Measurements from ENCODE around the gene SLAMF6.
"Not testable (repeated sequence)": the region's sequence is repeated elsewhere in the genome, so short reads cannot be mapped to it uniquely, and the experiment has no call there.

SLAMF6 gene

DNA sequence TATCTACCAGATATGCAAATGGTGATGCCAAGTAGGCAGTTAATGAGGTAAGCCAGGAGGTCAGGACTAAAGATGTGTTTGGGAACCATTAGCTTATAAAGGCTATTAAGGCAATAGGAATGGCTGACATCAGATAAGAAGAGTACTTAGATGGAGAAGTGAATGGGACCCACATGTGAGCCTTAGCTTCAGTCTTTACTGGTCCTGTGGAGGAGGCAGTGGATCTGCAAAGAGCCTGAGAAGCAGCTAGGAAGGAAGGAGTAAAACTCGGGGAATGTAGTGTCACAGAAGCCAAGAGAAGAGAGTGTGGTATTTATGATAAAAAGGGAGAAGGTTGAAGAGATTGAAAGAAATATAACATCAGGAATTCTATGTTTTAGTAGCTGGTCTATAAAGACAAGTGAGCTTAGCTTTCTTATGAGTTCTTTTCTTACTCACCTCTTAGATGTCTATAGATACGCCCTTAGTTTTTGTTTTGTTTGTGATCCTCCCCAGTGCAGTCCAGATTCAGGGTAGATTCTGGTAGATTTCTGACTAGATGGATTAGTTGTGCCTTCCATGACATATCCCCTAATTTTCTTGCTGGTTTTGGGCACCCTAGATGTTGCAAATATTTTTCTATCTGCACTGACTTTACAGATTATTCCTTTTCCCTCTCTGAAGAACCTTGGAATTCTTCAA is 39.4 kb downstream of the SLAMF6 start:
- POLR2A ChIA-PET: no interaction called here
- TF ChIP-seq, protein P1, sequence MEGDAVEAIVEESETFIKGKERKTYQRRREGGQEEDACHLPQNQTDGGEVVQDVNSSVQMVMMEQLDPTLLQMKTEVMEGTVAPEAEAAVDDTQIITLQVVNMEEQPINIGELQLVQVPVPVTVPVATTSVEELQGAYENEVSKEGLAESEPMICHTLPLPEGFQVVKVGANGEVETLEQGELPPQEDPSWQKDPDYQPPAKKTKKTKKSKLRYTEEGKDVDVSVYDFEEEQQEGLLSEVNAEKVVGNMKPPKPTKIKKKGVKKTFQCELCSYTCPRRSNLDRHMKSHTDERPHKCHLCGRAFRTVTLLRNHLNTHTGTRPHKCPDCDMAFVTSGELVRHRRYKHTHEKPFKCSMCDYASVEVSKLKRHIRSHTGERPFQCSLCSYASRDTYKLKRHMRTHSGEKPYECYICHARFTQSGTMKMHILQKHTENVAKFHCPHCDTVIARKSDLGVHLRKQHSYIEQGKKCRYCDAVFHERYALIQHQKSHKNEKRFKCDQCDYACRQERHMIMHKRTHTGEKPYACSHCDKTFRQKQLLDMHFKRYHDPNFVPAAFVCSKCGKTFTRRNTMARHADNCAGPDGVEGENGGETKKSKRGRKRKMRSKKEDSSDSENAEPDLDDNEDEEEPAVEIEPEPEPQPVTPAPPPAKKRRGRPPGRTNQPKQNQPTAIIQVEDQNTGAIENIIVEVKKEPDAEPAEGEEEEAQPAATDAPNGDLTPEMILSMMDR (IDR thresholded peaks at IDR 0.05; ENCODE audit: insufficient read depth, low read length, missing control alignments): no peak
- no peak overlapping the region for H3K4me3 ChIP-seq (ENCODE audit: low read depth, low read length)
- DNase-seq (ENCODE audit: low read depth, low spot score): no peak
- CTCF ChIA-PET: no interaction called here

DNA sequence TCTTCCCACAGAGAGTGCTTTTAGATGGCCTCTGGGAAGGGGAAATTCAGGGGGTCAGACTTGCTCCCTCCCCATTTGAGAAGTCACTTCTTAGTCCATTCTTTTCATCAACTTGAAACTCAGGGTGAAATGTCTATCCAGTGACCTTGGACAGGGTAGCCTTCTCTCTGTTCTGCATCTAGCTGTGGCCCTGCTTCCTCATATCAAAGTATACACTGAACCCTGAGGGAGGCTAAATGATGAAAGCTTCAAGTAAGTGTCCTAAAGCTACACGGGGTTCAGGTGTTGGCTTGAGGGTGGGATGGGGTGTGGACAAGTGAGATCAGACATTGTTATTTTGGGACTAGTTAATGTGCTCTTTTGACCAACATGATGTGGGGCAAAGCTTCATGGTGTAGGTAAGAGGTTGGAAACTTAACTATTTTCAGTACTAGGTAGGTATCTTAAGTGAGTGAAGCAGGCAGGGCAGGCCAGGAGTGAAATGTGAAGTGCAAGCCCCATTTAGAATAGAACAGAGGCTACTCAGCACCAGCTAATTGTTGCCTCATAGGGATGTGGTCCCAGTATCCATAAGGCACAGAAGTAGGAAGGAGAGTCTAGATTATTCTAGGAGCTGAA is 41.0 kb downstream of the SLAMF6 start:
- DNase-seq (ENCODE audit: low read depth, low spot score): no peak
- ChIA-PET CTCF (no interaction called here), POLR2A (no interaction called here)
- H3K4me3 ChIP-seq (ENCODE audit: low read depth, low read length): no peak overlapping the region
- TF ChIP-seq, protein P1 (IDR thresholded peaks at IDR 0.05; ENCODE audit: insufficient read depth, low read length, missing control alignments): no peak

DNA sequence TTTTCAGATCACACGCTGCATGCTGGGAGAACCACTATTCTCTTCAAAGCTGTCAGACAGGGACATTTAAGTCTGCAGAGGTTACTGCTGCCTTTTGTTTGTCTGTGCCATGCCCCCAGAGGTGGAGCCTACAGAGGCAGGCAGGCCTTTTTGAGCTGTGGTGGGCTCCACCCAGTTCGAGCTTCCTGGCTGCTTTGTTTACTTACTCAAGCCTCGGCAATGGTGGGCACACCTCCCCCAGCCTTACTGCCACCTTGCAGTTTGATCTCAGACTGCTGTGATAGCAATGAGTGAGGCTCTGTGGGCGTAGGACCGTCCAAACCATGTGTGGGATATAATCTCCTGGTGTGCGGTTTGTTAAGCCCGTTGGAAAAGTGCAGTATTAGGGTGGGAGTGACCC is 42.3 kb downstream of the SLAMF6 start:
- CTCF ChIA-PET; POLR2A ChIA-PET; DNase-seq (ENCODE audit: low read depth, low spot score): not testable (repeated sequence)

DNA sequence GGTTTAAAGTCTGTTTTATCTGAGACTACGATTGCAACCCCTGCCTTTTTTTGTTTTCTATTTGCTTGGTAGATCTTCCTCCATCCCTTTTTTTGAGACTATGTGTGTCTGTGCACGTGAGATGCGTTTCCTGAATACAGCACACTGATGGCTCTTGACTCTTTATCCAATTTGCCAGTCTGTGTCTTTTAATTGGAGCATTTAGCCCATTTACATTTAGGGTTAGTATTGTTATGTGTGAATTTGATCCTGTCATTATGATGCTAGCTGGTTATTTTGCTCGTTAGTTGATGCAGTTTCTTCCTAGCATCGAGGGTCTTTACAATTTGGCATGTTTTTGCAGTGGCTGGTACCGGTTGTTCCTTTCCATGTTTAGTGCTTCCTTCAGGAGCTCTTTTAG is 44.0 kb downstream of the SLAMF6 start:
- DNase-seq (ENCODE audit: low read depth, low spot score); CTCF ChIA-PET: not testable (repeated sequence)

More for the DNA sequence above, 42.3 kb downstream of the SLAMF6 start:
- not testable (repeated sequence) for H3K4me3 ChIP-seq (ENCODE audit: low read depth, low read length)

DNA sequence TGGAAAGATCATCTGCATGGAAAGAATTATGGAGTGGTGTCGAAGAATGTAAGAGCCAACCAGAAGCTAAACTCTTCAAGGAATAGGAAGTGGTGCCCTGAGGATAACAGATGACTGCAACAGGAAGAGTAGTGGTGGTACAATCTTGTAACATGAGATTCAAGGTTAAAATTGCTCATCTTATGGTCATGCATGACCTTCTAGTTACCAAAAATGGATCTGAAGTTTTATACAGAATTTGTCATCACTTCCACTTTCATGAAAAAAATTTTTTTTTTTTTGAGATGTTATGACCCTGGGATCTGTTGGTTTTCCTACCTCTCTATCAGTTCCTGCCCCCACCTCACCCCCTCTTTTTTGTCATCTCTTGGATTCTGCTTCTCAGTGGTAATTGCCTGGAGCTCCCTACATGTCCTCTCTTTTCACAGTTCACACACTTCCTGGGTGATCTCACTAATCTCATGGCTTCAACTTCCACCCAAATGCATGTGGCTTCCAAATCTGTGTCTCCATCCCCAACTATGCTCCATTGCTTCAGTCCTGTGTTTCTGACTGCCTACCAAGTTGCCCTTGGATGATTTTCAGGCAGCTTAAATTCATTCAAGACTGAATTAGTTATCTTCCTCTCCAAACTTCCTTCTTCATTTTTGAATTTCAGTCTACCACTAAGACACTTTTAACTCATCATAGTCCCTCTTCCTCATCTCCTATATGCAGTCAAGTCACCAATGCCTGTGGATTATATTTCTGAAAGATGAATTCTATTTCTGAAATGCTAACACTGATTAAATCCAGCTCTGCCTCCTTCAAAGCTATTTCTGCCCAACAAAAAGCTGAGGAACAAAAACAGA is 48.4 kb downstream of the SLAMF6 start:
- no peak for DNase-seq (ENCODE audit: low read depth, low spot score)
- TF ChIP-seq, protein P1 (IDR thresholded peaks at IDR 0.05; ENCODE audit: insufficient read depth, low read length, missing control alignments): no peak
- ChIA-PET POLR2A (no interaction called here), CTCF (no interaction called here)
- no peak overlapping the region for H3K4me3 ChIP-seq (ENCODE audit: low read depth, low read length)

More for the DNA sequence above, 44.0 kb downstream of the SLAMF6 start:
- POLR2A ChIA-PET; H3K4me3 ChIP-seq (ENCODE audit: low read depth, low read length): not testable (repeated sequence)

DNA sequence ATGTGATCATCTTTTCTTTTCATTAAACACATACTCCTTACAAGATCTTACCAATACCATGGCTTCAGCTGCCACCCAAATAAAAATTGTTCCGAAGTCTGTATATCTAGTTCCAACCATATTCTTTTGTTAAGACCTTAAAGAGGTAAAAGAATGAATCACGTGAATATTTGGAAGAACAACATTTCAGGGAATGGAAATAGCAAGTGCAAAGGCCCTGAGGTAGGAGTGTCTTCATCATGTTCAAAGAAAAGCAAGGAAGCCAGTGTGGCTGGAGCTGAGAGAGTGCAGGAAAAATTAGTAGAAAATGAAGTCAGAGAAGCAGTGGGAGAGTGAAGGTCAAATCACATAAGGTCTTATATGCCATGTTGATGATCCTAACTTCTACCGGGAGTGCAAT is 50.9 kb downstream of the SLAMF6 start:
- no peak overlapping the region for H3K4me3 ChIP-seq (ENCODE audit: low read depth, low read length)
- TF ChIP-seq, protein P1 (IDR thresholded peaks at IDR 0.05; ENCODE audit: insufficient read depth, low read length, missing control alignments): no peak
- CTCF ChIA-PET: no interaction called here
- DNase-seq (ENCODE audit: low read depth, low spot score): no peak
- POLR2A ChIA-PET: no interaction called here

DNA sequence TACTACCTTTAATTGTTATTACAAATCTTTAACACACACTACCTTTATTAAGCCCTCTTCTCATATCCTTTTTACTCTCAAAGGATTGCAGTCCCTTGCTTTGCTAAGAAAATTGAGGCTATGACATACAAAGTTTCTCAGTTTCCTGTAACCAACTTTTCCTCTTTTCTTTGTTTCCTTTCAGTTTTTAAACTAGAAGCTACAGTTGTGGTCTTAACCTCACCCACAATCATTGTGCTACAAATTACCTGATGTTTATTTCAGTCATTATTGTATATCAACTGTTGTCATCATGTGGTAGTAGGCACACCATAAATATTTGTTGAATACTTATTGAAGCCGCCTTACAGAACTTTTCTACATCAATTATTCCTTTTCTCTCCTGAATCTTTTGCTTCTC is 51.8 kb downstream of the SLAMF6 start:
- ChIA-PET CTCF (no interaction called here), POLR2A (no interaction called here)
- TF ChIP-seq, protein P1 (IDR thresholded peaks at IDR 0.05; ENCODE audit: insufficient read depth, low read length, missing control alignments): no peak
- no peak overlapping the region for H3K4me3 ChIP-seq (ENCODE audit: low read depth, low read length)
- no peak for DNase-seq (ENCODE audit: low read depth, low spot score)
